Smooth muscle cell (in vitro differentiated cells): ENCODE data around the gene LMO2. TPM values are rescaled to one million over a fixed set of nuclear protein-coding genes. Genes with fewer than 3 reads are reported as not detected.
A peak's percentile ranks its signal among the peaks of the same experiment; 100 is the strongest.

Experiments
- DNase-seq: peaks from one replicate; lab custom pipeline; 2025; ENCODE audit not compliant: unreplicated experiment; lab: John Stamatoyannopoulos, UW
- H2AFZ ChIP-seq: fragments of 200-600 bp; sonication (generic); 2 replicates; pipeline ENCODE4 v1.6.0; 2016; ENCODE audit warnings: antibody characterized with exemption, low read depth, mild to moderate bottlenecking
- H3F3A ChIP-seq: fragments of 200-600 bp; sonication (generic); 2 replicates; pipeline ENCODE4 v1.6.0; 2017; ENCODE audit warnings: antibody characterized with exemption, low read depth
- H3K27ac ChIP-seq: fragments of 200-600 bp; sonication (generic); 2 replicates; pipeline ENCODE4 v1.5.1; 2016; ENCODE audit warnings: low read depth, mild to moderate bottlenecking
- H3K27me3 ChIP-seq: fragments of 200-600 bp; sonication (generic); 2 replicates; pipeline ENCODE4 v1.6.1; 2016; ENCODE audit warnings: low read depth, mild to moderate bottlenecking
- H3K36me3 ChIP-seq: fragments of 200-600 bp; sonication (generic); 2 replicates; pipeline ENCODE4 v1.5.1; 2016; ENCODE audit warnings: low read depth
- H3K4me1 ChIP-seq: fragments of 200-600 bp; sonication (generic); 2 replicates; pipeline ENCODE4 v1.5.1; 2016; ENCODE audit warnings: low read depth
- H3K4me2 ChIP-seq: fragments of 200-600 bp; sonication (generic); 2 replicates; pipeline ENCODE4 v1.6.0; 2016; ENCODE audit warnings: mild to moderate bottlenecking
- H3K4me3 ChIP-seq: fragments of 200-600 bp; sonication (generic); 2 replicates; pipeline ENCODE4 v1.5.1; 2016; ENCODE audit warnings: mild to moderate bottlenecking
- H3K79me2 ChIP-seq: fragments of 200-600 bp; sonication (generic); 2 replicates; pipeline ENCODE4 v1.6.0; 2016; ENCODE audit warnings: low read depth, mild to moderate bottlenecking
- H3K9ac ChIP-seq: fragments of 200-600 bp; sonication (generic); 2 replicates; pipeline ENCODE4 v1.6.0; 2016; ENCODE audit warnings: low read depth
- H3K9me3 ChIP-seq: fragments of 200-600 bp; sonication (generic); replicated peaks from 2 replicates; pipeline ENCODE4 v1.5.1; 2016; ENCODE audit warnings: low read depth
- H4K20me1 ChIP-seq: fragments of 200-600 bp; sonication (generic); 2 replicates; pipeline ENCODE4 v1.6.0; 2016; ENCODE audit warnings: low read depth
- CTCF ChIP-seq: fragments of 200-600 bp; sonication (generic); IDR thresholded peaks from 2 replicates; pipeline ENCODE4 v1.5.1; 2017; ENCODE audit warnings: borderline replicate concordance, mild to moderate bottlenecking, antibody characterized with exemption; ENCODE audit not compliant: insufficient read depth, poor library complexity, severe bottlenecking
- WGBS: methylation state at CpG from one replicate; pipeline ENCODE4 v1.1.7; 2016; ENCODE audit warnings: low lambda C conversion rate; 5-methylcytosine and 5-hydroxymethylcytosine counted together
- polyA plus RNA-seq: library from polyadenylated mRNA; unstranded; fragments of >200 nt; fragmentation: Nextera tagmentation; extraction: Ambion mirVana; gene quantifications from 2 replicates; pipeline ENCODE4 v1.2.1, GENCODE V29; 2016
- total RNA-seq: library from RNA; depleted of rRNA; stranded (reverse); fragments of >200 nt; gene quantifications from 2 replicates; pipeline ENCODE4 v1.2.3, GENCODE V29; 2014

The LMO2 gene
- total and polyA plus RNA-seq, 2 experiments from 2014 or later = 2.7 to 3.8 TPM

GRCh38 chr11:33935461-33936456 is 43.9 kb upstream of the LMO2 start:
- 84% methylated on average over 14 of the region's 14 CpGs for WGBS

GRCh38 chr11:33935005-33935404 is 43.1 kb upstream of the LMO2 start:
- no peaks in the 10 kb centered on the region for H3K79me2 ChIP-seq
- WGBS = 93% methylated on average over 4 of the region's 4 CpGs

More at GRCh38 chr11:33935461-33936456, 43.9 kb upstream of the LMO2 start:
- H2AFZ ChIP-seq = peak overlapping the region; percentile 33
- H3K4me1 ChIP-seq = peaks cover 4% of the 10 kb centered on the region
- H3K27me3 ChIP-seq = no peaks in the 10 kb centered on the region
- H4K20me1 ChIP-seq = no peaks in the 10 kb centered on the region
- no peak overlapping the region for H3K4me3 ChIP-seq
- H3K79me2 ChIP-seq = no peaks in the 10 kb centered on the region
- H3K27ac ChIP-seq = no peak overlapping the region
- no peak overlapping the region for H3K9ac ChIP-seq
- no peak for TF ChIP-seq CTCF
- DNase-seq = no peak
- no peaks in the 10 kb centered on the region for H3K36me3 ChIP-seq
- H3K9me3 ChIP-seq = no peaks in the 10 kb centered on the region
- peaks cover 14% of the 10 kb centered on the region for H3F3A ChIP-seq
- no peak overlapping the region for H3K4me2 ChIP-seq

GRCh38 chr11:33934450-33934849 is 42.6 kb upstream of the LMO2 start:
- Histone ChIP-seq H3K36me3 (no peaks in the 10 kb centered on the region), H3K4me1 (peaks cover 14% of the 10 kb centered on the region), H2AFZ (no peak overlapping the region), H3F3A (peaks cover 13% of the 10 kb centered on the region), H3K4me3 (no peak overlapping the region), H3K27me3 (no peaks in the 10 kb centered on the region), H3K79me2 (no peaks in the 10 kb centered on the region), H3K9me3 (no peaks in the 10 kb centered on the region), H3K9ac (no peak overlapping the region), H3K27ac (no peak overlapping the region), H3K4me2 (no peak overlapping the region), H4K20me1 (no peaks in the 10 kb centered on the region)
- no peak for TF ChIP-seq CTCF
- WGBS = 89% methylated on average over 3 of the region's 3 CpGs
- DNase-seq = no peak

More at GRCh38 chr11:33935005-33935404, 43.1 kb upstream of the LMO2 start:
- Histone ChIP-seq H3K27me3 (no peaks in the 10 kb centered on the region), H2AFZ (peak overlapping the region; percentile 33), H3K9me3 (no peaks in the 10 kb centered on the region), H3K4me1 (peaks cover 12% of the 10 kb centered on the region), H3F3A (peaks cover 13% of the 10 kb centered on the region), H3K9ac (no peak overlapping the region), H3K27ac (no peak overlapping the region), H3K4me3 (no peak overlapping the region), H4K20me1 (no peaks in the 10 kb centered on the region), H3K4me2 (no peak overlapping the region), H3K36me3 (no peaks in the 10 kb centered on the region)
- DNase-seq = no peak
- TF ChIP-seq CTCF = no peak
